Measurements from ENCODE around the gene NTN4.

GRCh38 chr12:95763809-95764253 is 26.7 kb downstream of the NTN4 start:
- TF ChIP-seq TAF1 (IDR thresholded peaks at IDR 0.05; ENCODE audit: low read depth) (no peak), USF1 (IDR thresholded peaks at IDR 0.05) (no peak)
